Measurements from ENCODE around the gene HLA-DMB.

- peak; percentile 82 for TF ChIP-seq CTCF (IDR thresholded peaks at IDR 0.05; ENCODE audit: low read depth, low read length, poor library complexity, severe bottlenecking)
- TF ChIP-seq EZH2phosphoT487 (IDR thresholded peaks at IDR 0.05; ENCODE audit: borderline replicate concordance, low read length): no peak
These were observed 26.6 kb upstream of the HLA-DMB start for GRCh38 chr6:32967151-32968091.

All from DOHH2 (cell line).